ENCODE data around the gene FREM1. TPM values are rescaled to one million over a fixed set of nuclear protein-coding genes. Genes with fewer than 3 reads are reported as not detected.

FREM1 gene
- total RNA-seq, 1 experiment from 2014 or later = 1.8 TPM

DNA sequence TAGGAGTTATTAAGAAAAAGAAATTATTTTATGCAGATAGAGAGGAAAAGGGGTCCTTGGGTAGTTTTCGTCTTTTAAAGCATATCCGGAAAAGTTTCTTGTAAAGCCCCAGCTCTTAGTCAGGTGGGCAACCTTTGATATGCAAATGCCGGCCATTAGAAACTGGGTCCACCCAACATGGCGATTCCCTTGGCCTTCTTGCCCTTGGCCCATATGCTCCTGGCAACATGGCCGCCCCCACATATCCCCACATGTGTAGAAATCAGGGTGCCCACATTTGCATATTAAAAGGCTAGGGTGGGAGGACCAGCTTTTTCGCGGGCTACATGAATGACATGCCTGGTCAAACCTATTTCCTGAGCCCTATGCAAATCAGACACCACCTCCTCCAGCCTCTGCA, 73.3 kb downstream of the FREM1 start:
- DNase-seq (ENCODE audit: low read depth in 1 of 2, low spot score in 2 of 2) = no peak
- Histone ChIP-seq H3K4me1 (replicated peaks) (no peaks in the 10 kb centered on the region), H3K4me3 (no peak overlapping the region), H3K9me3 (replicated peaks) (no peaks in the 10 kb centered on the region), H3K36me3 (no peaks in the 10 kb centered on the region), H3K27me3 (replicated peaks) (no peaks in the 10 kb centered on the region), H3K27ac (no peak overlapping the region)

- Histone ChIP-seq H3K9me3 (replicated peaks) (no peaks in the 10 kb centered on the region), H3K4me3 (no peak overlapping the region), H3K36me3 (no peaks in the 10 kb centered on the region), H3K27me3 (replicated peaks) (no peaks in the 10 kb centered on the region), H3K27ac (no peak overlapping the region), H3K4me1 (replicated peaks) (no peaks in the 10 kb centered on the region)
- DNase-seq (ENCODE audit: low read depth in 1 of 2, low spot score in 2 of 2) = no peak
These were observed 78.6 kb downstream of the FREM1 start for GRCh38 chr9:14831661-14832060.

DNA sequence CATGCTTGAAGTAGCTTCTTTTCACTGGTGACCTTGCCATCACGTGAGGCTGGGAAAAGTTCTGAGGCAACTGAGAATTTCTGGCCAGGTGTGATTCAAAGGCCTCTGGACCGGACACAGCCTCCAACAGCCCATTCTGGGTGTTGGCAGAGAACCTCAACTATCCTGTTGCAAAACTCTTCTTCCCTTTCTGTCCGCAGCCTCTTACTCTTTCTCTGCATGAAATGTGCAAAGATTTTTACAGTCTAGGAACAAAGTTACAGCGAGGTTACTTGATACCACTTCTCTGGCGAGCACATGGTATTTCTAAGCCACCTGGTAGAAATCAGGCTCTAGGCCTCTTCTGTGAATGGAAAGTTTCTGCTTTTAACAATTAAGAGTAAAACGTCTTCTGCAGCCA, 79.2 kb downstream of the FREM1 start:
- no peak overlapping the region for H3K4me3 ChIP-seq
- H3K9me3 ChIP-seq (replicated peaks) = no peaks in the 10 kb centered on the region
- no peaks in the 10 kb centered on the region for H3K27me3 ChIP-seq (replicated peaks)
- DNase-seq (ENCODE audit: low read depth in 1 of 2, low spot score in 2 of 2) = no peak
- no peaks in the 10 kb centered on the region for H3K4me1 ChIP-seq (replicated peaks)
- no peak overlapping the region for H3K27ac ChIP-seq
- H3K36me3 ChIP-seq = no peaks in the 10 kb centered on the region

GRCh38 chr9:14830057-14830456, 80.2 kb downstream of the FREM1 start:
- DNase-seq (ENCODE audit: low read depth in 1 of 2, low spot score in 2 of 2) = no peak
- H3K4me3 ChIP-seq = no peak overlapping the region
- H3K4me1 ChIP-seq (replicated peaks) = no peaks in the 10 kb centered on the region
- H3K9me3 ChIP-seq (replicated peaks) = no peaks in the 10 kb centered on the region
- H3K27me3 ChIP-seq (replicated peaks) = no peaks in the 10 kb centered on the region
- no peaks in the 10 kb centered on the region for H3K36me3 ChIP-seq
- H3K27ac ChIP-seq = no peak overlapping the region

DNA sequence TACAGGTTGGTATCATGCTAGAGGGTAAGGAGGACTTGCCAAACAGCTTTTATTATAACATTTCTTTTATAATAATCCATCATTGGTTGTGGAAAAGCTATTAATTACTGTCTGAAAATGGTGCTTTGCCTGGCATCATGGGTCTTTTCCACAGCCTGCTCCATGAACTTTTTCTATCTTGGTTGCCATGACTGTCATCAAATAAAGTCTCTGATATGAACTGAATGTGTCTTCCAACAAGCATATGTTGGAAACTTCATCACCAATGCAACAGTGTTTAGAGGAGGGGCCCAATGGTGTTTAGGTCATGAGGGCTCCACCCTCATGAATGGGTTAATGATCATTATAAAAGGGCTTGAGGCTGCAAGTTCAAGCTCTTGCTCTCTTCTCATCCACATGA, 81.0 kb downstream of the FREM1 start:
- no peaks in the 10 kb centered on the region for H3K36me3 ChIP-seq
- H3K27me3 ChIP-seq (replicated peaks) = no peaks in the 10 kb centered on the region

DNA sequence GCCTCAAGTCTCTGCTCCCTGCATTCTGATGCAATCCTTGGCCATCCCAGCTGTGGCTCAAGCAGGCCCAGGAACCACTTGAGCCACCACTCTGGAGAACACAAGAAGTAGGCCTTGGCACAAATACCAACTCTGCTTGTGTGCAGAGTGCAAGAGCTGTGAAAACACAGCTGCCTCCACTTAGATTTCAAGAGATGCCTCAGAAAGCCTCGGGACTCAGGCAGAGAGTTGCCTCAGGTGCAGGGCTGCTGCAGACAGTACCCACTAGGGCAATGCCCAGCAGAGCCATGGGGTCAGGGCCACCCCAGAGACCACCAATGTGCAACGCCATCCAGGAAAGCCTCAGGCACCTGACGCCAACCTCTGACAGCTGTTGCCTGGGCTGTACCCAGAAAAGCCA, 82.4 kb downstream of the FREM1 start:
- H3K4me1 ChIP-seq (replicated peaks) = no peaks in the 10 kb centered on the region
- H3K27me3 ChIP-seq (replicated peaks) = no peaks in the 10 kb centered on the region
- no peaks in the 10 kb centered on the region for H3K36me3 ChIP-seq
- no peak overlapping the region for H3K27ac ChIP-seq
- no peak for DNase-seq (ENCODE audit: low read depth in 1 of 2, low spot score in 2 of 2)
- H3K9me3 ChIP-seq (replicated peaks) = no peaks in the 10 kb centered on the region
- H3K4me3 ChIP-seq = no peak overlapping the region

More for the DNA sequence above, 81.0 kb downstream of the FREM1 start:
- H3K27ac ChIP-seq = no peak overlapping the region
- no peak overlapping the region for H3K4me3 ChIP-seq
- H3K9me3 ChIP-seq (replicated peaks) = no peaks in the 10 kb centered on the region
- H3K4me1 ChIP-seq (replicated peaks) = no peaks in the 10 kb centered on the region
- no peak for DNase-seq (ENCODE audit: low read depth in 1 of 2, low spot score in 2 of 2)

DNA sequence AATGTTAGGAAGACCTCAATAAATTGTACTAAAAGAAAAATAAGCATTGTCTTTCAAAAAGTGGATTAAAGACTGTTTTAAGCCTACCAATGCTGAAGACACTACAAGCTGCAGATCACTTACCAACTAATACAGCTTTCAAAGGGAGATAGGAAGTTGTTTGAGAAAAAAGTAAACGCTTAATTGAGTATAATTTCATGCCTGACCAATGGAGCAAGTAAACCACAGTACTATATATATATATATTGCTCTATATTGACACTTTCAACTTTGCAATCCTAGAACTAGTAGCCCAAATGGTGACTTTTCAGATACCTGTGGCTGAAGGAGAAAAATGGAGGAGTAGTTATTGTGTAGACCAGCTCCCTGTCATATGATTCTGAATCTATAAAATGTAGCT, 85.7 kb downstream of the FREM1 start:
- Histone ChIP-seq H3K9me3 (replicated peaks) (no peaks in the 10 kb centered on the region), H3K4me3 (no peak overlapping the region), H3K4me1 (replicated peaks) (no peaks in the 10 kb centered on the region), H3K27me3 (replicated peaks) (no peaks in the 10 kb centered on the region), H3K27ac (no peak overlapping the region), H3K36me3 (no peaks in the 10 kb centered on the region)
- DNase-seq (ENCODE audit: low read depth in 1 of 2, low spot score in 2 of 2) = no peak

- Histone ChIP-seq H3K4me3 (no peak overlapping the region), H3K4me1 (replicated peaks) (no peaks in the 10 kb centered on the region), H3K36me3 (no peaks in the 10 kb centered on the region), H3K27me3 (replicated peaks) (no peaks in the 10 kb centered on the region), H3K9me3 (replicated peaks) (no peaks in the 10 kb centered on the region), H3K27ac (no peak overlapping the region)
- DNase-seq (ENCODE audit: low read depth in 1 of 2, low spot score in 2 of 2) = no peak
These were observed 86.4 kb downstream of the FREM1 start for GRCh38 chr9:14823800-14824199.

DNA sequence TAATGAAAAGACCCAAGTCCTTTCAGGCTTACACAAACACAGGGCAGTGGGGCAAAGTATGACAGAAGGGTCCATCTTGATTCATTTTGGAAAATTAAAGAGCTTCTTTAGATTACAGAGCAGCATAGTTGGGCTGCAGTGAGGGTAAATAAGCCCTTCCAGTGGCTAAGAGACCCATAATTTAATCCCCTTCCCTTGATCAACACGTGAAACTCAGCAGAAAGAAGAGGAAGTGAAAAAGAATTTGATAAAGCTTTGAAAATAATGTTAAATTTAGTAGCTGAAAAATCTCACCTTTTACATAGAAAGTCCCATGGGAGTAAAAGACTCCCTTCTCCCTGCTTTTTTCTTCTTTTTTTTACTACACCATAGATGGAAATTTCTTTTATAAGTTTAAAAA, 87.6 kb downstream of the FREM1 start:
- Histone ChIP-seq H3K4me3 (no peak overlapping the region), H3K36me3 (no peaks in the 10 kb centered on the region), H3K27me3 (replicated peaks) (no peaks in the 10 kb centered on the region), H3K9me3 (replicated peaks) (no peaks in the 10 kb centered on the region), H3K27ac (no peak overlapping the region), H3K4me1 (replicated peaks) (no peaks in the 10 kb centered on the region)
- DNase-seq (ENCODE audit: low read depth in 1 of 2, low spot score in 2 of 2) = no peak

GRCh38 chr9:14819183-14819582, 91.0 kb downstream of the FREM1 start:
- Histone ChIP-seq H3K4me1 (replicated peaks) (peaks cover 12% of the 10 kb centered on the region), H3K4me3 (no peak overlapping the region), H3K36me3 (no peaks in the 10 kb centered on the region), H3K27ac (no peak overlapping the region), H3K27me3 (replicated peaks) (no peaks in the 10 kb centered on the region), H3K9me3 (replicated peaks) (no peaks in the 10 kb centered on the region)
- no peak for DNase-seq (ENCODE audit: low read depth in 1 of 2, low spot score in 2 of 2)

DNA sequence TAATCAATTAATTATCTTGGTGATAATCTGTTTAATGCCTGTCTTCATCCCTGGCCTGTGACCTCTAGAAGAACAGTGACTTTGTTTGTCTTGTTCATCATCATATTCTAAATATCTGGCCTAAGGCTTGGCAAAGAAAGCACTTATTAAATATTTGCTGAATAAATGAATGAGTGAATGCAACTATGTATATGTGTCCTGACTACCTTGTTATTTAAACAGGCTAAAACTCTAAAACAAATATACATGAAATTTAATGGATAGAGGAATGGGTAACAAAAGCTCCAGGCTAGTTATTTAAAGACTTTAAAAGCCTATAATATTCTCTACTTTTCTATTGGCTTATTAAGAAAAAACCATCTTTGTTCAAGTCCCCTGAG, 96.0 kb downstream of the FREM1 start:
- Histone ChIP-seq H3K36me3 (no peaks in the 10 kb centered on the region), H3K9me3 (replicated peaks) (no peaks in the 10 kb centered on the region), H3K27me3 (replicated peaks) (no peaks in the 10 kb centered on the region), H3K4me1 (replicated peaks) (peaks cover 31% of the 10 kb centered on the region), H3K4me3 (no peak overlapping the region), H3K27ac (peak overlapping the region; percentile 87)
- DNase-seq (ENCODE audit: low read depth in 1 of 2, low spot score in 2 of 2) = no peak

DNA sequence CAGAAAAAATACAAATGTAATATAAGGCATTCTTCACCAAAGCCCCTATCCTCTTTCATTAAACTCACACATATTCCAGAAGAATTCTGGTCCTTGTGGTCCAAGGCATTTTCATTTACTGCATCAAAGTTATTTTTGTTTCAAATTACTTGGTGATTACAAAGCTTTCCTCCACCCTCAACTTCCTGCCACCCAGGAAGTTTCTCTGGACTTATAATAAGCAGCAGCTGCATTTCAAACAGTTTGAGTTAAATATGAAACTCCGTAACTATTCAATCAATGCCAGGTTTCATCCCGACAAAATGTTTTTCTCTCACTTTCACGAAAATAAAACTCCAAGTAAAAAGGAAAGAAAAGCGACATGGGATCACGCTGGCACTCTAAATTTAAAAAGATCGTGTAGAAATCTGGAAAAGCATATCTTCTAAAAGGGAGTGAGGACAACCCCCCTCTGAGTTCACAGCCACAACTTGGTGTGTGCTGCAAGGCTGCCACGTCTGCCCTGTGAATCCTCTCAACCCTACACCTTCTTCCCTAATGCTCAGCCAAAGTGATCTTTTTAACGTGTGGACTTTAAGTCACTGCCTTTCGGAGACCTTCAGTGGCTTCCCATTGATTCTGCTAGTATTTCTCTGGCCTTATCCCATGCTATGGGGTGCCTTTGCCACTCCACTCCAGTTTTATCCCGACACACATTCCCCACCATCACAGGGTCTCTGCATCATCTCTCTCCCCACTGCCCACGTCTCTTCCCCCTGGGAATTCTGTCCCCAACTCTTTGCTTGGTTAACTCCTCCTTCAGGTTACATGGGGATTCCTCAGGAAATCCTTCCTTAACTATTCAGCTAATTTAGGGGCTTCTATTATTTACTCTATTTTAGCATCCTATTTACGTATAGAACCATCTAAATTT, 96.6 kb downstream of the FREM1 start:
- Histone ChIP-seq H3K4me3 (peak overlapping the region; percentile 15; the same call in 1 of the 2 replicates), H3K4me1 (replicated peaks) (peaks cover 31% of the 10 kb centered on the region), H3K36me3 (no peaks in the 10 kb centered on the region), H3K27ac (peak overlapping the region; percentile 87), H3K27me3 (replicated peaks) (no peaks in the 10 kb centered on the region), H3K9me3 (replicated peaks) (no peaks in the 10 kb centered on the region)
- DNase-seq (ENCODE audit: low read depth in 1 of 2, low spot score in 2 of 2) = peak; percentile 46 to 68

GRCh38 chr9:14812806-14813205, 97.4 kb downstream of the FREM1 start:
- no peaks in the 10 kb centered on the region for H3K36me3 ChIP-seq
- no peaks in the 10 kb centered on the region for H3K9me3 ChIP-seq (replicated peaks)
- H3K27me3 ChIP-seq (replicated peaks) = no peaks in the 10 kb centered on the region
- H3K27ac ChIP-seq = peak overlapping the region; percentile 87
- no peak for DNase-seq (ENCODE audit: low read depth in 1 of 2, low spot score in 2 of 2)
- no peak overlapping the region for H3K4me3 ChIP-seq
- H3K4me1 ChIP-seq (replicated peaks) = peaks cover 31% of the 10 kb centered on the region

DNA sequence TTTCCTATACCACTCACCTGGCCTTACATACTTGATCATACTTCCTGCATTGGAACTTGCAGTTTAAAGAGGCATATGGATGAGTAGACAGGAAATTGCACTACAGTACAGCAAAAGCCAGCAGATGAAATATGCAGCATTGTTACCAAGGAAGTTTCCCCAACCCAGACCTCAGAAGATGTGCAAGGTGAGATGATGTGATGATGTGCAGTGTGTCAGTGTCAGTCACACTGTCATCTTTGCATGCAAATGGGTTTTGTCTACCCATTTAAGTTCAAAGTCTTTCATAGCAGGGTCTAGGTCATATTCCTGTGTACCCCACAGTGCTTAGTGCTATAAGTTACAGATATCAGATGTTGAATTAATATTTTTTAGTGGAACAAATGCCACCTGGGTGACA, 98.4 kb downstream of the FREM1 start:
- no peaks in the 10 kb centered on the region for H3K9me3 ChIP-seq (replicated peaks)
- H3K4me3 ChIP-seq = no peak overlapping the region
- no peak for DNase-seq (ENCODE audit: low read depth in 1 of 2, low spot score in 2 of 2)
- H3K27ac ChIP-seq = no peak overlapping the region
- H3K27me3 ChIP-seq (replicated peaks) = no peaks in the 10 kb centered on the region
- peaks cover 31% of the 10 kb centered on the region for H3K4me1 ChIP-seq (replicated peaks)
- no peaks in the 10 kb centered on the region for H3K36me3 ChIP-seq

Measured in SJSA1 (cell line).